Fibroblast of skin of back (primary cell): Measurements from ENCODE around the gene FBXW8.

ENCODE experiments used
- DNase-seq: peaks from one replicate; pipeline ENCODE4 v3.0.0-alpha.2; 2013

Gene FBXW8

GRCh38 chr12:116887897-116888296 is 22.9 kb upstream of the FBXW8 start:
- DNase-seq, result no peak

- DNase-seq, result no peak
These were observed 20.4 kb upstream of the FBXW8 start for GRCh38 chr12:116890330-116890729.

- DNase-seq, result no peak
These were observed 19.7 kb upstream of the FBXW8 start for GRCh38 chr12:116891019-116891418.

GRCh38 chr12:116892349-116893140 is 18.2 kb upstream of the FBXW8 start:
- DNase-seq, result no peak

GRCh38 chr12:116894913-116895312 is 15.8 kb upstream of the FBXW8 start:
- no peak for DNase-seq

GRCh38 chr12:116896411-116896924 is 14.3 kb upstream of the FBXW8 start:
- DNase-seq, result no peak

- no peak for DNase-seq
These were observed 13.3 kb upstream of the FBXW8 start for GRCh38 chr12:116897476-116897875.

GRCh38 chr12:116898669-116899068 is 12.1 kb upstream of the FBXW8 start:
- DNase-seq, result no peak

GRCh38 chr12:116901612-116902011 is 9.1 kb upstream of the FBXW8 start:
- DNase-seq, result no peak

GRCh38 chr12:116903818-116904217 is 6.9 kb upstream of the FBXW8 start:
- DNase-seq, result no peak

- no peak for DNase-seq
These were observed 4.5 kb upstream of the FBXW8 start for GRCh38 chr12:116906285-116906684.

- DNase-seq, result no peak
These were observed 488 bp upstream of the FBXW8 start for GRCh38 chr12:116910280-116910644.

GRCh38 chr12:116915326-116915725 is 4.6 kb downstream of the FBXW8 start:
- no peak for DNase-seq

GRCh38 chr12:116916122-116916521 is 5.4 kb downstream of the FBXW8 start:
- peak; percentile 68 for DNase-seq

- peak; percentile 45 for DNase-seq
These were observed 6.0 kb downstream of the FBXW8 start for GRCh38 chr12:116916714-116917114.

- no peak for DNase-seq
These were observed 7.7 kb downstream of the FBXW8 start for GRCh38 chr12:116918464-116918863.

GRCh38 chr12:116919247-116919661 is 8.5 kb downstream of the FBXW8 start:
- DNase-seq, result no peak

- DNase-seq, result no peak
These were observed 9.1 kb downstream of the FBXW8 start for GRCh38 chr12:116919706-116920485.

GRCh38 chr12:116920939-116921338 is 10.2 kb downstream of the FBXW8 start:
- no peak for DNase-seq

- DNase-seq, result peak; percentile 25
These were observed 11.6 kb downstream of the FBXW8 start for GRCh38 chr12:116922194-116922897.

- peak; percentile 70 for DNase-seq
These were observed 14.1 kb downstream of the FBXW8 start for GRCh38 chr12:116924558-116925453.
